Suprapubic skin (tissue), 4 donors: ENCODE data around the gene GAS7. TPM values are rescaled to one million over a fixed set of nuclear protein-coding genes. Genes with fewer than 3 reads are reported as not detected.

Experiments
- DNase-seq, 2 donors: peaks; one replicate each; pipeline ENCODE4 v3.0.0-alpha.2; 2019; ENCODE audit warnings: low spot score in 2 of 2
- H3K27ac ChIP-seq: fragments of 200-600 bp; sonication (generic); one replicate; pipeline ENCODE4 v1.5.1; 2019
- H3K27me3 ChIP-seq: fragments of 200-600 bp; sonication (generic); one replicate; pipeline ENCODE4 v1.5.1; 2019
- H3K36me3 ChIP-seq: fragments of 200-600 bp; sonication (generic); one replicate; pipeline ENCODE4 v1.5.1; 2019
- H3K4me1 ChIP-seq: fragments of 200-600 bp; sonication (generic); one replicate; pipeline ENCODE4 v1.5.1; 2019
- H3K4me3 ChIP-seq: fragments of 200-600 bp; sonication (generic); one replicate; pipeline ENCODE4 v1.5.1; 2019; ENCODE audit warnings: mild to moderate bottlenecking
- H3K9me3 ChIP-seq: fragments of 200-600 bp; sonication (generic); one replicate; pipeline ENCODE4 v1.5.1; 2019
- CTCF ChIP-seq, 2 donors: fragments of 200-600 bp in 1 of 2; fragments of 450-650 bp in 1 of 2; sonication (generic) in 1 of 2; IDR thresholded peaks; one replicate each; pipeline ENCODE4 v1.5.1; 2016 to 2019; ENCODE audit warnings: antibody characterized with exemption in 2 of 2, mild to moderate bottlenecking in 1 of 2, moderate library complexity in 1 of 2
- EP300 ChIP-seq: sonication (generic); formaldehyde crosslinking; IDR thresholded peaks from one replicate; pipeline ENCODE4 v1.6.1; 2017; ENCODE audit warnings: antibody characterized with exemption
- POLR2A ChIP-seq, 2 donors: fragments of 450-650 bp; IDR thresholded peaks; one replicate each; pipeline ENCODE4 v1.6.1; 2017; ENCODE audit warnings: antibody characterized with exemption in 2 of 2, mild to moderate bottlenecking in 2 of 2, moderate library complexity in 2 of 2
- POLR2AphosphoS5 ChIP-seq, 3 donors: sonication (generic); formaldehyde crosslinking; IDR thresholded peaks; one replicate each; pipeline ENCODE4 v1.6.1; 2017; ENCODE audit warnings: antibody characterized with exemption in 3 of 3
- WGBS: methylation state at CpG from one replicate; pipeline ENCODE4 v1.1.5; 2018; 5-methylcytosine and 5-hydroxymethylcytosine counted together
- total RNA-seq, 4 donors: library from RNA; depleted of rRNA; stranded (reverse); fragments of >200 nt; gene quantifications; one replicate each; pipeline ENCODE4 v1.1.0, GENCODE V29; 2016

GAS7 gene
- total RNA-seq, 4 donors from 2014 or later = 45.7 to 106 (median 74.2) TPM

GRCh38 chr17:9872852-9873251 lies 325.6 kb downstream of the GAS7 start:
- 63% methylated on average over 6 of the region's 6 CpGs for WGBS
- no peaks in the 10 kb centered on the region for H3K9me3 ChIP-seq
- DNase-seq = no peak
- H3K36me3 ChIP-seq = no peaks in the 10 kb centered on the region
- no peaks in the 10 kb centered on the region for H3K27me3 ChIP-seq
- H3K4me3 ChIP-seq = no peak overlapping the region
- no peak for TF ChIP-seq POLR2A (IDR thresholded peaks at IDR 0.05)
- no peak for TF ChIP-seq CTCF (IDR thresholded peaks at IDR 0.05)
- TF ChIP-seq POLR2AphosphoS5 (IDR thresholded peaks at IDR 0.05) = no peak
- no peak overlapping the region for H3K27ac ChIP-seq
- H3K4me1 ChIP-seq = no peaks in the 10 kb centered on the region

GRCh38 chr17:9868552-9868951 lies 329.9 kb downstream of the GAS7 start:
- Histone ChIP-seq H3K36me3 (no peaks in the 10 kb centered on the region), H3K4me3 (no peak overlapping the region), H3K9me3 (no peaks in the 10 kb centered on the region), H3K27me3 (no peaks in the 10 kb centered on the region), H3K4me1 (no peaks in the 10 kb centered on the region), H3K27ac (no peak overlapping the region)
- 48% methylated on average over 3 of the region's 3 CpGs for WGBS
- no peak for DNase-seq
- TF ChIP-seq CTCF (IDR thresholded peaks at IDR 0.05) (no peak), POLR2AphosphoS5 (IDR thresholded peaks at IDR 0.05) (no peak), EP300 (no peak), POLR2A (IDR thresholded peaks at IDR 0.05) (no peak)

GRCh38 chr17:9865586-9865985 lies 332.8 kb downstream of the GAS7 start:
- H3K4me3 ChIP-seq = no peak overlapping the region
- H3K36me3 ChIP-seq = no peaks in the 10 kb centered on the region
- no peaks in the 10 kb centered on the region for H3K27me3 ChIP-seq
- no peak overlapping the region for H3K27ac ChIP-seq
- no peak for DNase-seq
- TF ChIP-seq POLR2AphosphoS5 (IDR thresholded peaks at IDR 0.05) (no peak), EP300 (no peak), CTCF (IDR thresholded peaks at IDR 0.05) (no peak), POLR2A (IDR thresholded peaks at IDR 0.05) (no peak)
- peaks cover 3% of the 10 kb centered on the region for H3K9me3 ChIP-seq
- WGBS = 23% methylated on average over 1 of the region's 1 CpG
- no peaks in the 10 kb centered on the region for H3K4me1 ChIP-seq

GRCh38 chr17:9862949-9863348 lies 335.5 kb downstream of the GAS7 start:
- TF ChIP-seq CTCF (IDR thresholded peaks at IDR 0.05) = no peak
- no peak for TF ChIP-seq EP300
- TF ChIP-seq POLR2A (IDR thresholded peaks at IDR 0.05) = no peak
- no peak for DNase-seq
- H3K4me3 ChIP-seq = no peak overlapping the region

GRCh38 chr17:9862220-9862619 lies 336.2 kb downstream of the GAS7 start:
- no peak for DNase-seq
- TF ChIP-seq POLR2A (IDR thresholded peaks at IDR 0.05) = no peak
- no peak for TF ChIP-seq EP300
- no peak for TF ChIP-seq POLR2AphosphoS5 (IDR thresholded peaks at IDR 0.05)
- no peak overlapping the region for H3K27ac ChIP-seq
- peaks cover 11% of the 10 kb centered on the region for H3K9me3 ChIP-seq
- no peaks in the 10 kb centered on the region for H3K4me1 ChIP-seq
- no peaks in the 10 kb centered on the region for H3K27me3 ChIP-seq
- no peak overlapping the region for H3K4me3 ChIP-seq
- 81% methylated on average over 1 of the region's 1 CpG for WGBS
- H3K36me3 ChIP-seq = no peaks in the 10 kb centered on the region

More at GRCh38 chr17:9862949-9863348, 335.5 kb downstream of the GAS7 start:
- Histone ChIP-seq H3K9me3 (peaks cover 11% of the 10 kb centered on the region), H3K4me1 (no peaks in the 10 kb centered on the region), H3K36me3 (no peaks in the 10 kb centered on the region), H3K27me3 (no peaks in the 10 kb centered on the region), H3K27ac (no peak overlapping the region)
- WGBS = 88% methylated on average over 4 of the region's 4 CpGs

- whole genome bisulfite sequencing = 88% methylated on average over 7 of the region's 7 CpGs
- Histone ChIP-seq H3K27ac (no peak overlapping the region), H3K4me1 (no peaks in the 10 kb centered on the region), H3K4me3 (no peak overlapping the region), H3K9me3 (peaks cover 11% of the 10 kb centered on the region), H3K27me3 (no peaks in the 10 kb centered on the region), H3K36me3 (no peaks in the 10 kb centered on the region)
- no peak for TF ChIP-seq POLR2A (IDR thresholded peaks at IDR 0.05)
- TF ChIP-seq POLR2AphosphoS5 (IDR thresholded peaks at IDR 0.05) = no peak
- no peak for TF ChIP-seq EP300
- no peak for TF ChIP-seq CTCF (IDR thresholded peaks at IDR 0.05)
- no peak for DNase-seq
Measured at GRCh38 chr17:9860851-9861250, 337.6 kb downstream of the GAS7 start.
